ENCODE measurements around the gene TUBG2.
"Not testable (repeated sequence)": the region's sequence is repeated elsewhere in the genome, so short reads cannot be mapped to it uniquely, and the experiment has no call there.

The TUBG2 gene

DNA sequence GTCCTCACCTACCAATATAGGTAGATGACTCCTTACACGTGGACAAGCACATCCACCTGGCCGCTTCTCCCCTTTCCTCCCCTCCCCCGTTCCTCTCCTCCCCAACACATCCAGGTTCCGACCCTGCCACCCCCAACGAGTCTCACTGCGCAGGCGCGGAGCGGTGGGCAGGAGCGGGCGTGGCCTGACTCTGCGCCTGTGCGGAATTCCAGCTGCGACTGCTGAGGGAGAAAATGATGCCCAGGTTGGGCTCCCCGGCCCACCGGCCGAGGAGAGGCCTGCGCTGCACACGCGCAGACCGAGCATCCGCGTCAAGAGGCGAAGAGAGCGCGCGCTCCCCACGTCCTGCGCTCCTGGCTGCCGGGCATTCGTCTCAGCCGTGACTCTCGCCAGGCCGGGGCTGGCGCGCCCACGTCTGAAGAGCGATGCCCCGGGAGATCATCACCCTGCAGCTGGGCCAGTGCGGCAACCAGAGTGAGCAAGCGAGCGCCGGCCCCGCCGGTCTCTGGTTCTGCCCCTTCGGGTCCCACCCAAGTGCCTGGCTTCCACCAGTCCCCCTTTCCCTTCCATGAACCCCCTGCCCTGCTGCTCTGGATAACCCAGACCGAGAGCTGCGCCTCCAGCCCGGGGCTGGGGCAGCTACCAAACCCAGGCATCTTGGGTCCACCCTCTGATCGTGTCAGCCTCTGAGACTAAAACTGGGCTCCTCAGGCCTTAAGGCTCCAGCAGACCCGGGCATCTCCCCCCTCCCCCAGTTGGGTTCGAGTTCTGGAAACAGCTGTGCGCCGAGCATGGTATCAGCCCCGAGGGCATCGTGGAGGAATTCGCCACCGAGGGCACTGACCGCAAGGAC lies at the start of gene TUBG2:
Gene TUBG2, plus strand, starts transcription at position 206 of the 853 bp plus-strand sequence. Its CDS starts 220 bp downstream, at position 426.
- DNase-seq, result peak; percentile 82

DNA sequence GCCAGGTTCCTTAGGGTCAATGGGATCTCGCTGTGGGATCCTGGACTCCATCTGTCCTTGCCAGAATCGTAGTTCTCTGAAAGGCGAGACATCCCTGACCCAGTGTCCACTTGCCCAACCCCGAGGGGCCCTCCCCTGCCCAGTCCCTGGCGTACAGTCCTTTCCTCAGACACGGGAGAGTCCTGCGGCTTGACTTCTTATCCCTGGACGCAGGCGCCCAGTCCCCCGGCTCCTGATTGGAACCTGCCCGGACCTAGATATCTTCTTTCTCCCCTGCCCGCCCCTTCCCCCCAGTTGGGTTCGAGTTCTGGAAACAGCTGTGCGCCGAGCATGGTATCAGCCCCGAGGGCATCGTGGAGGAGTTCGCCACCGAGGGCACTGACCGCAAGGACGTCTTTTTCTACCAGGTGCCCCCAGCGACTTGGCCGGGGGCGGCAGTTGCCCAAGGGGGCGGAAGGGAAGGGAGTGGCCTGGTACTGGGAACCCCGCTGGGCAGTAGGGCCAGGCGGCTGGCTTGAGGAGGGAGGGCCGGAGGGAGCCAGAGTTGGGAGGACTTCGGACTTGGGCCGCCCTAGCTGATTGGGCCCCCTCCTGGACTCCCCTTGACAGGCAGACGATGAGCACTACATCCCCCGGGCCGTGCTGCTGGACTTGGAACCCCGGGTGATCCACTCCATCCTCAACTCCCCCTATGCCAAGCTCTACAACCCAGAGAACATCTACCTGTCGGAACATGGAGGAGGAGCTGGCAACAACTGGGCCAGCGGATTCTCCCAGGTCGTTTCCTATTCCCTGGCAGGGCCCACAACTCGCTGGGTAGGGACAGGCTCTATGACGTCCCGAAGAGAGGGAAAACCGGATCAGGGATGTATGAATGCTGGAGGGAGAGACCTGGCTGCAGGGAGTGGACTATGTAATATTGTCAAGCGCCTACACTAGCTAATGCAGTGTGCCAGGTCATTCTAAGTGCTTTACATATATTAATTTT lies 49.0 kb upstream of the TUBG2 start:
- DNase-seq, result not testable (repeated sequence)

DNA sequence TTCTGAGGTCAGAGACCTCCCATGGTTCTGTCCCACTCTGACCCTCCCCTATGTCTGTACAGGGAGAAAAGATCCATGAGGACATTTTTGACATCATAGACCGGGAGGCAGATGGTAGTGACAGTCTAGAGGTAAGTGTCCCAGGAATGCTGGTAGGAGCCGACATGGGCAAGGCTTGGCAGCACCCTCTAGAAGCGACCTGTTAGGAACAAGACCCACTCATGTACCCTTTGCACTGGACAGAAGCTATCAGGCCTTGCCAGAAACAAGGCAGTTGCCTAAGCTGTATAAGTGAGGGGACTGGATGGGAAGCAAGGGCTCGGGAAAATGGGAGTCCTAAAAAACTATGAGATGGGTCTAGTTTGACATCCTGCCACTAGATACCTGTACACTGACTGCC lies 47.1 kb upstream of the TUBG2 start:
- no peak for DNase-seq

DNA sequence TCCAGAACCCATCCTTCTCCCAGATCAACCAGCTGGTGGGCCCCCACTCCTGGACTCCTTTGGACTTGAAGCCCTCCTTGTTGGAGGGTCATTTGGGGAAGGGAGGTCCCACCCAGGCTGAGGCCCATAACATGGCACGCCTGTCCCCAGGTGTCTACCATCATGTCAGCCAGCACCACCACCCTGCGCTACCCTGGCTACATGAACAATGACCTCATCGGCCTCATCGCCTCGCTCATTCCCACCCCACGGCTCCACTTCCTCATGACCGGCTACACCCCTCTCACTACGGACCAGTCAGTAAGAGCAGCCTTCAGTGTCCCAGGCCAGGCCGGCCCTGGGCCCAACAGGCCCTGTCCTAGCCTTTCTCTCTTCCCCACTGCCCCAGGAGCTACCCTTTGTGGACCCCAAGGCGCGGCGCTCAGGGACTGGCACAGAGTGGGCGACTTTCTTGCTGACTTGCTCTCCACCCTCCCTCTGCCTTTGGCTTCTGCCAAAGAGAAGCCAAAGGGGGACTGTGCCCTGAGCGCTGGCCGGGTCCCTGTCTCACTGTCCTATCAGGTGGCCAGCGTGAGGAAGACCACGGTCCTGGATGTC lies 45.3 kb upstream of the TUBG2 start:
- no peak for DNase-seq

DNA sequence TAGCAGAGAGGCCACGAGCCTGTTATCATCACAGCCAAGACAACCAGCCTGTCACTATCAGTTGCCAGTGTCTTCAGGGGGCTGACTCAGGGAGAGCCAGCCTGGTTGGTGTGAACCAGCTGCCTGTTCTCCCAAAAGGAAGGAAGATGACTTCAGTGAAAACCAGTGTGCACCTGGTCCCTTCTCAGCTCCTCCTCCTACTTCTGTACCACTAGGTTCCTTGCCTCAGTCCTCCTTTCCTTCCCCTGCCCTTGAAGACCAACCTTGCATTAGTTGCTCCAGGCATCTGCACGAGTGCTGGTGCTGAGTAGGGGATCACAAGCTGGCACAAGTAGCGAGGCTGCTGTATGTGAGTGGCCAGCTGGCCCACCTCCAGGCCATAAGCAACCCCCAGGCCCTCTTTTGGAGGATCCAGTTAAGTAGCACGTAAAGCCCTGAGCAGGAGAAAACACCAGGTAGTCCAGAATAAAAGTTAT lies 41.1 kb upstream of the TUBG2 start:
- DNase-seq, result no peak

- no peak for DNase-seq
Measured at GRCh38 chr17:42618442-42619150, 40.5 kb upstream of the TUBG2 start.

GRCh38 chr17:42621987-42622386 lies 37.1 kb upstream of the TUBG2 start:
- not testable (repeated sequence) for DNase-seq

DNA sequence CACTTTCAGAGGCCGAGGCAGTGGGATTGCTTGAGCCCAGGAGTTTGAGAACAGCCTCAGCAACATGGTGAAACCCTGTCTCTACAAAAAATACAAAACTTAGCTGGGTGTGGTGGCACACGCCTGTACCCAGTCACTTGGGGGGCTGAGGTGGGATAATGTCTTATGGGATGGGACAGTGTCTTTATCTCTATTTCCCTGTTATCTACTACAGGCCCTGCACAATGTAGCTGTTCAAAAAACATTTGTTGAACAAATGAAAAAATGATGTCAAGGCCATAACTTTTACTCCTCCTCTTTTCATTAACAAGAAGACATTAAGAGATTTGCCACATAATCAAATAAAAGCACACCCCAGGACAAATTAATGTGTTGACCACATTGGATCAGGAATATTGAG lies 35.8 kb upstream of the TUBG2 start:
- no peak for DNase-seq

GRCh38 chr17:42623732-42624596 lies 35.1 kb upstream of the TUBG2 start:
- no peak for DNase-seq

- not testable (repeated sequence) for DNase-seq
Measured at GRCh38 chr17:42627032-42627764, 31.9 kb upstream of the TUBG2 start.

DNA sequence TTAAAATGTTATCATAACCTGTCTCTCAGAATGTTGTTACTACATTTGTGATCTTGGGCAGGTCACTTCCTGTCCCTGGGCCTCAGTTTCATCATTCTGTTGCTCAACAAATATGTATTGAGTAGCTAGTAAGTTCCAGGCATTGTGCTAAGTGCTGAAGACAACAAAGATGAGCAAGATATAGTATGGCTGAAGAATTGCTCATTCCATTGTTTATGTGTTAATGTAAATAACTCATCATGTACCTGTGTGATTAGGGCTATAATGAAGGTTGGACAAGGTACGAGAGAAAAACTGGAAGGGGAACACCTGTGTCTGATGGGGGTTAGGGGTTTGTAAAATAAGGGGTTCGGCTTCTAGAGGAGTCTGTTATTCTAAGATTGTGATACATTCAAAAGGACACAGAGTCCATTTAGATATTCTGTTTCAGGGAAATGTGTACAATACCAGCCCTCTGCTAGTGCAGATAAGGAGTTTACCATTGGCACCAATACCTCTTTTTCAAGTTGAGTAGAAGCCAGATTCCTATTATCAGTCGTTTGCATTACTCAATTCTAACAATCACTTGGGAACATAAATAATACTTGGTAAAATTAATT lies 29.6 kb upstream of the TUBG2 start:
- no peak for DNase-seq

DNA sequence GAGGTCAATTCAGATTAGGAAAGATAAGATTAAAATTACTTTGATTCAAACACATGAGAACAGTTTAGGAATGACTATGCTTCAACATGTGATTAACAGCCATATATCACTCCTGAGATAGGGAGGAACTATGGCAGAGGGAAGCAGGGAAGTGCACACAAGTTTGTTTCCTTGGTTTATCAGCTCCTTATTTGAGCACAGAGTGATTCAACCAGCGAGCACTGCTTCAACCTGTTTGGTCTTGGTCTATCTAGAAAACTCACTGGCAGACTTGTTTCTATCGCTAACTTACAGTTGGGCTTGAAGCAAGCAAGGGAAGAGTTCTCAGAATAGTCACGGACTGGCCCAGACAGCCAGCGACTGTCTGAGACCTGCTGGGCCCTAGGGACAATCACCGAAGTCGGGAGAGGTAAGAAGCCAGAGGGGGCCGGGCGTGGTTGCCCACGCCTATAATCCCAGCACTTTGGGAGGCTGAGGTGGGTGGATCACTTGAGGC lies 26.1 kb upstream of the TUBG2 start:
- DNase-seq, result no peak

DNA sequence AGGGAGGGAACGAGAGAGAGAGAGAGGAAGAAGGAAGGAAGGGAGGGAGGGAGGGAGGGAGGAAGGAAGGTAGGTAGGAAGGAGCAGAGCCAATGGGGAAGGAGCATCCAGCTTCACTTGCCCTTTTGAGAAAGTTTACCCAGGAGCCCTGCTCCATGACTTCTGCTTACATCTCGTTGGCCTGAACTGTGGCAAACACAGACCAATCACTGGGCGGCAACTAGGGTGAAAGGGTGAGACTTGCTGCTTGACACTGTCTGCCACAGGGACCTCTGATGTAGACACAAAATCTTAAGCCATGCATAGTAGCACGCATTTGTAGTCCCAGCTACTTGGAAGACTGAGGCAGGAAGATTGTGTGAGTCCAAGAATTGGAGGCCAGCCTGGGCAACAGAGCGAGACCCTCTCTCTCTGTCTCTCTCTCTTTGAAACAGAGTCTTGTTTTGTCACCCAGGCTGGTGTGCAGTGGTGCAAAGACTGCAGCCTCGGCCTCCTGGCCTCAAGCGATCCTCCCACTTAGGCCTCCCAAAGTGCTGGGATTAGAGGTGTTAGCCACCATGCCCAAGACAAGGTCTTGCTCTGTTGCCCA lies 19.5 kb upstream of the TUBG2 start:
- DNase-seq, result no peak

DNA sequence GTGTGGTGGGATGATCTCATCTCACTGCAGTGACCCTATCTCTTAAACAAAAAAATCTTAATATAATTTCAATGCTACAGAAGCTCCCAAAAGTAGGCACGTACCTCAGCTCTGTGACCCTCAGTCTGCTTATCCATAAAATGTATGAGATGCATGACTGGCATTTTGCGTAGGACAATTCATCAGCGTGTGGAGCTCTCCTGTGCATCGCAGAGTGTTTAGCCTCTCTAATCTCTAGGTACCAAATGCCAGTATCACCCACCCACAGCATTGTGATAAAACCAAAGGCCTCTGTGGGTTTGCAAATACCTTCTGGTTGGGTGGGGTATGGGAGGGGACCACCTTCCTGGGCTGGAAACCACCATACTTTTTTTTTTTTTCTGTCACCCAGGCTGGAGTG lies 19.0 kb upstream of the TUBG2 start:
- DNase-seq, result no peak

GRCh38 chr17:42642336-42642735 lies 16.7 kb upstream of the TUBG2 start:
- DNase-seq, result no peak

- no peak for DNase-seq
Measured at GRCh38 chr17:42647778-42648177, 11.3 kb upstream of the TUBG2 start.

- DNase-seq, result no peak
Measured at GRCh38 chr17:42651392-42651791, 7.7 kb upstream of the TUBG2 start.

- no peak for DNase-seq
Measured at GRCh38 chr17:42653179-42654124, 5.6 kb upstream of the TUBG2 start.
